Activated gamma-delta T cell (primary cell): ENCODE data around the gene MVD.
A peak's percentile ranks its signal among the peaks of the same experiment; 100 is the strongest.

Experiments used
- DNase-seq: peaks from one replicate; lab custom pipeline; 2025; lab: John Stamatoyannopoulos, UW

Gene MVD

GRCh38 chr16:88655733-88656281 lies 7.1 kb downstream of the MVD start:
- no peak for DNase-seq

- DNase-seq = no peak
These were observed 7.7 kb downstream of the MVD start for GRCh38 chr16:88655053-88655732.

- no peak for DNase-seq
These were observed 8.4 kb downstream of the MVD start for GRCh38 chr16:88654363-88655052.

GRCh38 chr16:88653596-88654362 lies 9.1 kb downstream of the MVD start:
- no peak for DNase-seq

GRCh38 chr16:88653101-88653500 lies 9.8 kb downstream of the MVD start:
- no peak for DNase-seq

- no peak for DNase-seq
These were observed 10.2 kb downstream of the MVD start for GRCh38 chr16:88652762-88653063.

GRCh38 chr16:88651989-88652761 lies 10.7 kb downstream of the MVD start:
- DNase-seq = no peak

- DNase-seq = peak; percentile 57
These were observed 11.5 kb downstream of the MVD start for GRCh38 chr16:88651276-88651988.

GRCh38 chr16:88650749-88651275 lies 12.1 kb downstream of the MVD start, which contains the start of gene CYBA:
TSS of gene CYBA (minus strand) at chr16:88651053. CDS start at chr16:88651013, 40 bp downstream.
- peak; percentile 79 for DNase-seq

GRCh38 chr16:88649924-88650748 lies 12.8 kb downstream of the MVD start:
- no peak for DNase-seq

GRCh38 chr16:88649195-88649923 lies 13.5 kb downstream of the MVD start:
- no peak for DNase-seq

GRCh38 chr16:88647178-88648070 lies 15.5 kb downstream of the MVD start:
- DNase-seq = no peak

GRCh38 chr16:88646345-88647034 lies 16.4 kb downstream of the MVD start:
- no peak for DNase-seq

- DNase-seq = no peak
These were observed 16.9 kb downstream of the MVD start for GRCh38 chr16:88645941-88646340.

GRCh38 chr16:88645455-88645854 lies 17.4 kb downstream of the MVD start:
- no peak for DNase-seq

GRCh38 chr16:88643644-88643932 lies 19.3 kb downstream of the MVD start:
- no peak for DNase-seq

- no peak for DNase-seq
These were observed 19.8 kb downstream of the MVD start for GRCh38 chr16:88642881-88643643.
